Gastrocnemius medialis (tissue), 4 donors: Measurements from ENCODE around the gene WWOX. TPM values are rescaled to one million over a fixed set of nuclear protein-coding genes. Genes with fewer than 3 reads are reported as not detected.
A peak's percentile ranks its signal among the peaks of the same experiment; 100 is the strongest.

Experiments
- ATAC-seq, 2 donors: fragments of 150-250 bp; one replicate each; pipeline ENCODE4 v1.9.1; 2016
- DNase-seq, 2 donors: peaks; one replicate each; pipeline ENCODE4 v3.0.0-alpha.2; 2019
- H3K27ac ChIP-seq, 4 donors: fragments of 200-600 bp; sonication (generic); 1 replicate in 1 of 4; 2 replicates in 3 of 4; pipeline ENCODE4 v1.5.1; 2016 to 2018; ENCODE audit warnings: mild to moderate bottlenecking in 2 of 4, moderate library complexity in 1 of 4
- H3K27me3 ChIP-seq, 3 donors: fragments of 200-600 bp; sonication (generic) in 2 of 3; 1 replicate in 1 of 3; 2 replicates in 2 of 3; pipeline versions ENCODE4 v1.5.1 to v1.6.0; 2016 to 2019; ENCODE audit warnings: mild to moderate bottlenecking in 1 of 3, moderate library complexity in 1 of 3
- H3K36me3 ChIP-seq, 2 donors: fragments of 200-600 bp; sonication (generic) in 1 of 2; one replicate each; pipeline ENCODE4 v1.5.1; 2017 to 2018
- H3K4me1 ChIP-seq, 2 donors: fragments of 200-600 bp; sonication (generic) in 1 of 2; one replicate each; pipeline ENCODE4 v1.5.1; 2016 to 2017; ENCODE audit warnings: mild to moderate bottlenecking in 2 of 2
- H3K4me3 ChIP-seq, 4 donors: fragments of 200-600 bp; sonication (generic) in 3 of 4; 1 replicate in 1 of 4; 2 replicates in 3 of 4; pipeline ENCODE4 v1.5.1; 2016 to 2019; ENCODE audit warnings: mild to moderate bottlenecking in 2 of 4
- H3K9me3 ChIP-seq, 3 donors: fragments of 200-600 bp; sonication (generic) in 2 of 3; 1 replicate in 1 of 3; 2 replicates in 2 of 3; pipeline ENCODE4 v1.5.1; 2016 to 2019
- CTCF ChIP-seq, 5 experiments: fragments of 450-650 bp in 3 of 5; fragments of 200-600 bp in 2 of 5; sonication (generic) in 2 of 5; IDR thresholded peaks in 4 of 5; conservative IDR thresholded peaks in 1 of 5; 1 replicate in 4 of 5; 2 replicates in 1 of 5; pipeline ENCODE4 v1.5.1; 2016 to 2019; ENCODE audit warnings: antibody characterized with exemption in 5 of 5, mild to moderate bottlenecking in 3 of 5, moderate library complexity in 3 of 5
- POLR2A ChIP-seq, 2 donors: fragments of 450-650 bp; IDR thresholded peaks; one replicate each; pipeline ENCODE4 v1.6.1; 2017; ENCODE audit warnings: antibody characterized with exemption in 2 of 2, mild to moderate bottlenecking in 2 of 2, moderate library complexity in 2 of 2
- in situ Hi-C, 4 donors: fragments of 200-750 bp; cut with MboI; loops; one replicate each; pipeline versions ENCODE4 v1.15.0 to v1.8.0; 2017; ENCODE audit warnings: low sequenced_read_pairs in 4 of 4
- intact Hi-C: fragments of 100-400 bp; cut with DNase I; formaldehyde crosslinking; loops from one replicate; pipeline ENCODE4 v1.15.1; 2023; ENCODE audit warnings: low total_unique reads
- total RNA-seq, 4 donors: library from RNA; depleted of rRNA; stranded (reverse); fragments of >200 nt; gene quantifications; one replicate each; pipeline versions ENCODE4 v1.1.0 to v1.2.3, GENCODE V29; 2016

WWOX gene
- total RNA-seq, 4 donors from 2014 or later, result 3.3 to 13.0 (median 6.0) TPM

GRCh38 chr16:78310990-78311561, 211.6 kb downstream of the WWOX start:
- in situ Hi-C loops, result no loop called here
- no peaks in the 10 kb centered on the region for H3K27me3 ChIP-seq
- TF ChIP-seq CTCF (IDR thresholded peaks at IDR 0.05 in 4 of 5, conservative IDR thresholded peaks at IDR 0.05 in 1 of 5) (no peak), POLR2A (IDR thresholded peaks at IDR 0.05) (no peak)

GRCh38 chr16:78311831-78312230, 212.4 kb downstream of the WWOX start:
- intact Hi-C loops (no loop called here), in situ Hi-C loops (no loop called here)
- Histone ChIP-seq H3K4me3 (no peak overlapping the region), H3K4me1 (no peaks in the 10 kb centered on the region), H3K27me3 (no peaks in the 10 kb centered on the region), H3K36me3 (no peaks in the 10 kb centered on the region), H3K9me3 (no peaks in the 10 kb centered on the region), H3K27ac (no peak overlapping the region)
- DNase-seq (no peak), ATAC-seq (no peak)
- TF ChIP-seq CTCF (IDR thresholded peaks at IDR 0.05 in 4 of 5, conservative IDR thresholded peaks at IDR 0.05 in 1 of 5) (no peak), POLR2A (IDR thresholded peaks at IDR 0.05) (no peak)

More at GRCh38 chr16:78310990-78311561, 211.6 kb downstream of the WWOX start:
- H3K27ac ChIP-seq, result no peak overlapping the region
- intact Hi-C loops, result no loop called here
- H3K36me3 ChIP-seq, result no peaks in the 10 kb centered on the region
- no peaks in the 10 kb centered on the region for H3K4me1 ChIP-seq
- no peak overlapping the region for H3K4me3 ChIP-seq
- ATAC-seq, result no peak
- DNase-seq, result no peak
- H3K9me3 ChIP-seq, result no peaks in the 10 kb centered on the region

DNA sequence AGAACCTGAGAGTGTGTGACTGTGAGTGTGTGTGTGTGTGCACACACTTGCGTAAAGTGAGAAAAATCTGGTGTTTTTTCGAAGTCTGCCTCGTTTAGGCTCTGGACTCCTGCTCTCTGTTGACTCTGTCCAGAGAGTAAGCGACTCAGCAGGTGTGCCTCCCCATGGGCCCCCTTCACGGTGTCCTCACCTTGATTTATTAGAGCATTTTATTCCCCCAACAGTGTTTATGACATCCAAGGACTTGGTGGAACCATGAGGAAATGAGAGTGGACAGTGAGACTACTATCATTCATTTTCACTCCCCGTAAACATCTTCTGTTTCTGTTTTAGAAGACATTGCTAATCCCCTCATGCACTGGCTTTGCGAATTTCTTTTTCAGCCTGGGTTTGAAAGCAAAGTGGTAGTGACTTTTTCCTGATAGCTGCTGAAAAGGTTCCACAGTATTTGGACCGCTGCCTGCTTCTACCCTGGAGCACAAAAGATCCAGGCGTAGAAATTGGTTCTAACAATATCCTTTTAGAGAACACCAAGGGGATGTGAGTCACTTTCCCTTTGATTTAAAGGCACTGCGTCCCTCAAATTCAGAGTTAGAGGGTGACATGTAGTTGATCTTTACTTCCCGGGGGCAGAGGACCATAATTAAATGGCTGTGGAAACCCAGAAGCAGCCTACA, 218.2 kb downstream of the WWOX start:
- no peaks in the 10 kb centered on the region for H3K36me3 ChIP-seq
- H3K27me3 ChIP-seq, result no peaks in the 10 kb centered on the region
- peak overlapping the region in 1 of 4 donors; percentile 21 for H3K4me3 ChIP-seq
- H3K4me1 ChIP-seq, result no peaks in the 10 kb centered on the region
- no peak for DNase-seq
- no peak for ATAC-seq
- H3K9me3 ChIP-seq, result no peaks in the 10 kb centered on the region
- intact Hi-C loops (no loop called here), in situ Hi-C loops (no loop called here)
- TF ChIP-seq POLR2A (IDR thresholded peaks at IDR 0.05), result no peak
- no peak for TF ChIP-seq CTCF (IDR thresholded peaks at IDR 0.05 in 4 of 5, conservative IDR thresholded peaks at IDR 0.05 in 1 of 5)
- peak overlapping the region in 3 of 4 donors; percentile 7 to 57 (median 25) for H3K27ac ChIP-seq

- in situ Hi-C loops, result no loop called here
- ATAC-seq, result no peak
Observed at GRCh38 chr16:78321620-78322360, 222.3 kb downstream of the WWOX start.

More at GRCh38 chr16:78321620-78322360, 222.3 kb downstream of the WWOX start:
- Histone ChIP-seq H3K27me3 (no peaks in the 10 kb centered on the region), H3K27ac (no peak overlapping the region), H3K36me3 (no peaks in the 10 kb centered on the region), H3K4me1 (no peaks in the 10 kb centered on the region), H3K4me3 (no peak overlapping the region), H3K9me3 (no peaks in the 10 kb centered on the region)
- intact Hi-C loops, result no loop called here
- no peak for TF ChIP-seq CTCF (IDR thresholded peaks at IDR 0.05 in 4 of 5, conservative IDR thresholded peaks at IDR 0.05 in 1 of 5)
- no peak for TF ChIP-seq POLR2A (IDR thresholded peaks at IDR 0.05)
- no peak for DNase-seq
